Myocyte (in vitro differentiated cells): Measurements from ENCODE around the gene AAK1. TPM values are rescaled to one million over a fixed set of nuclear protein-coding genes. Genes with fewer than 3 reads are reported as not detected.

Source experiments
- DNase-seq: peaks from one replicate; pipeline ENCODE4 v3.0.0-alpha.2; 2012; ENCODE audit warnings: low read depth
- total RNA-seq: library from RNA; depleted of rRNA; stranded (reverse); fragments of >200 nt; gene quantifications from 2 replicates; pipeline ENCODE4 v1.2.3, GENCODE V29; 2014

AAK1 gene
- total RNA-seq, 1 donor from 2014 or later: 39.0 TPM

DNA sequence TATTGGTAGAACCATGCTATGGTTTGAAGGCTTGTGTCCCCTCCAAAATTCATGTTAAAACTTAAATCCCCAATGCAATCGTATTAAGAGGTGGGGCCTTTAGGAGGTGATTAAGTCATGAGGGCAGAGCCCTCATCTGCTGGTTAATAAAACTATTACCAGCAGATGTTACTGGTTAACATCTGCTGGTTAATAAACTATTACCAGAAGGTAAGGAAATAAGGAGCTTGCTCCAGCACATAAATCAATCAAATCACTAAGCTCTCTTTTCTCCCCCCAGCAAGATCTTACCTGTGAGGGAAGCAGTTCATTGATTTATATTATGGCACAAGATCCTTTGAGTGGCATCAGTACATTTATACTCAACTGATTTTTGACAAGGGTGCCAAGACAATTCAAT lies 96.9 kb downstream of the AAK1 start:
- no peak for DNase-seq

DNA sequence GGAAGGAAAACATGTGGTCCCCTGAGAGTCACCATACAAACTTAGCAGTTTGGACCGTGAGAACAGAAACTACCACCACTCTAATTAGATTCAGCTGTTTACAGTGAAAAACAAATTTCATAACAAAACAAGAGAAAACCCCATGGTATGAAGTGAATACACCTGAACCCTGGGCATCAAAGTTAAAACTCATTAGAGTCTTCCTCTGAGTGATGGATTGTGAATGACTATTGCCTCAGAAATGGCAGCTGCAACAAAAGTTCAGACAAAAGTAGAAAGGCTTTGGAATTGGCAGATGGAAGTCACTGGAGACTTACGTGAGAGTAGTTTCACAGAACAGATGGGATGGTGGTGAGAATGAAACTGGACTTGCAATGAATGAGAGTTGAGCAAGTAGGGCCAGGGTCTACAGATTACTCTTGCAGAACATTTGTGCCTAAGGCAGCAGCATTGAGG lies 98.0 kb downstream of the AAK1 start:
- DNase-seq: peak; percentile 56

DNA sequence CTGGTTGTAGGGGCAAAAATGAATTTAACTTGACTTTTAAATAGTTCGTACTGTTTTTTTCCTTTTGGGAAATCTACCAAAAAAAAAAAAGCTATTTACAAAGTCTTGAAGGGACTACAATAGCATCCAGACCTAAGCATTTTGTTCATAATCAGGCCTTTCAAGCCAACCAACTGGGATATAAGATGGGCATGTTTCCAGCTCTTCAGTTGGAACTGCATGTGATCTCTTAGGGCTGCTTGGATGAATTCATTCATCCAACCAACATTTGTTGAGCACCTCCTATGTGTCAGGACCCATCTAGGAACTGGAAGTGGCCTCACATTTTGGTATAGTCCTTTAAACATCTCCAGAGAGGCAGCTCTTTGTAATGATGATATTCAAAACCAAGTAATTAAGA lies 98.6 kb downstream of the AAK1 start:
- peak; percentile 15 for DNase-seq

DNA sequence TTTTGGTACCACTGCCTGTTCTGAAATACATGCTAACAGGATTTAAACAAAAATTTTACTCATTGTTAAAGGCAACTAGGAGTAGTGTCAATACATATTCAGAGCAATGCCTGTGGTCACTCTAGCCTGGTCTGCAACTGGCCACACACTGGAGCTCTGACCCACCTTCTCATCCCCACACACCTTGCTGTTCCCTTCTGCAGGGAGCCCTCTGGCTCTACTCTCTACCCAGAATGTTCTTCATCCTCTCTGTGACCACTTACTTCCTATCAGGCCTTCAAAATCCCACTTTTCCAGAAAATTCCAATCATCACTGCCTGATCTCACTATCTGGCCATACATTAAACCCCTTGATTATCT lies 104.0 kb downstream of the AAK1 start:
- DNase-seq: no peak

DNA sequence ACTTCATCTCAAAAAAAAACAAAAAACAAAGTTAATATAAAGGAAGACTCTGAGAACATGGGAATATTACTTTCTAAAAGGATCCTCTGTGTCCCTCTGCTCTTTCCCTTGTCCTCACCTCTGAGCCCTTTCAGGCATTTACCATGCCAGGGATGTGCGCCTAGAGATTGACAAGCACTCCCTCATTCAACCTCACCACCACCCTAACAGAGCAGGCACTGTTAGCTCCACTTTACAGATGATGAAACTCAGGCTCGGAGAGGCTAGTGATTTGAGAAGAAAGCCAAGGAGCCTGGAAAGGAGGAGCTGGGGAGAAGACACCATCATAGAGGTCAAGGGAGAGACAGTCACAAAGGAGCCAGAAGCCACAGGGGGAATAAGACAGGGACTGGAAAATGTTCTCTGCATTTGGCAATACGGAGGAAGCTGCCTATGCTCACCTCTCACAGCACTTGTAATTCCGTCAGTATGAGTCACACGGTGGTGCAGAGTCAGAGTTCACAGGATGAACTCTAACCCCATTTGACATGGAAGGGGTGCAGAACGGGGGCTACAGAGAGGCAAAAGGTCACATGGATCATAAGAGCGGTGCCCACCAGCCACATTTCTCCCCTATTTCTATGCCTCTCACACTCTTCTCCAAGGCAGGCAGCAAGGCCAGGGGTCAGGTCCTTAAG lies 104.5 kb downstream of the AAK1 start:
- no peak for DNase-seq

DNA sequence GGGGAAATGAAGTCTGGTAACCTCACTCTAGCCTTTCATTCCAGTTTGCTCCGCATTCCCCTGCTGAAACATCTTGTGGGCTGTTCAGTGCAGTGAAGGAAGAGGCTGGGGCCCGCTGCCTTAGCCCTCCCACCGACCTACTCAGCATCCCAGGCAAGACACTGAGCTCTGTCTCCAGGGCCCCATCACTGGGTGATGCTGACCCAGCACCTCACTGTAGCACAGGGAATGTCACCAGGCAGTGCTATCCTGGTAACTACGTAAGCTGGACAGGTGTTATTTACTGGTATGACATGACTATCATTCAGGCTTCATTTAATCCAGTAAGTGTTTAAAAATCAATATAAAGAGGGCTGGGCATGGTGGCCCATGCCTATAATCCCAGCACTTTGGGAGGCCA lies 105.3 kb downstream of the AAK1 start:
- no peak for DNase-seq

DNA sequence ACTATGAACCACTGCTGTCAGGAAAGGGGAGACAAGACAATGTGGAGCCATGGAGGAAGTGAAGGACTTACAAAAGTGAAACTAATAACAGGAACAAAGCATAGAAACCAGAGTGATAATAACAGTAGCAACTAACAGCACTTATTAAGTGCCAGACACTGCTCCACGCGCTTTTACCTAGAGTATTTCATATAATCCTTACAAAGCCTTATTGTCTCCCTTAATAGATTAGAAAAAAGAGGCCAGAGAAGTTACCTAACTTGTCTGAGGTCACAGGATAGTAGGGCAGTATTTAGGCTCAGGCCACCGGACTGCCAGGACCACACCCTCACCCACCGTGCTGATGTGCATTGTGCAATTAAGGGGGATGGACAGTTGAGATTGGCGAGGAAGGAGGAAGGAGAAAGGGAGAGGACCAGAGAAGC lies 107.7 kb downstream of the AAK1 start:
- DNase-seq: no peak

DNA sequence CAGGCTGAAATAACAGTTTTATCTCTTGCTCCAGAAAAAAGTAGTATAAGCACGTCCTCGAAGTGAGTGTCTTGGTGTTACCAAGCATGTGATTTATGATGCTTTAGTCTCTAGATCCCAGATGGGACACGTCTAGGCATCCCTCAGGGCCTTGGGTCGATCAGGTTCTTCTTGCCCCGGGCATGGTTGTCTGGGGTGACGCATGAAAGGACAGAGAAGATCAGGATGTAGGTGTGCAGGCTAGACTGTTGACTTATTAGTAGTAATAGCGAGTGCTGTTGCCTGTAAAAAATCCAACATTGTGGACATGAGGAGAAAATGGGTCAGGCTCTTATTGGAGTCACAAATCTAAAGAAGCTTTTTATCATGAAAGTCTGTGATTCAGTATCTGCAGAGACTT lies 112.4 kb downstream of the AAK1 start:
- DNase-seq: no peak

DNA sequence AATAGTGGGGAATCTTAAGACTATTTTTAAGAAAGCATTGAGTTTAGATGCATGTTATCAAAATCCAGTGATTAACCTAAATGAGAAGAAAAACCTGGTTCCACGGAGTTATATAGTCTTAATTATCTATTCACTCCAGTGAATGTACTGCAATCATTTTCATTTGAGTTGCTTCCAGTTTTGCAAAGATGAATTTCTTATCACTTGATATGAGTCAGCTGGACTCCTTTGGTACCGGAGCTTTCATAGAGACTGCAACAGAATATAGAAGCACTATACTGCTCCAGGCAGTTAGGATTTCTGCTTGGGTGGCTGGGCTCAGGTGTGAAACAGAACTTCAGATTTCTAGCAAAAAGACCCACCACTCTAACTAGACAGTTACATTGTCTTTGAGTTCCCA lies 114.1 kb downstream of the AAK1 start:
- DNase-seq: no peak

DNA sequence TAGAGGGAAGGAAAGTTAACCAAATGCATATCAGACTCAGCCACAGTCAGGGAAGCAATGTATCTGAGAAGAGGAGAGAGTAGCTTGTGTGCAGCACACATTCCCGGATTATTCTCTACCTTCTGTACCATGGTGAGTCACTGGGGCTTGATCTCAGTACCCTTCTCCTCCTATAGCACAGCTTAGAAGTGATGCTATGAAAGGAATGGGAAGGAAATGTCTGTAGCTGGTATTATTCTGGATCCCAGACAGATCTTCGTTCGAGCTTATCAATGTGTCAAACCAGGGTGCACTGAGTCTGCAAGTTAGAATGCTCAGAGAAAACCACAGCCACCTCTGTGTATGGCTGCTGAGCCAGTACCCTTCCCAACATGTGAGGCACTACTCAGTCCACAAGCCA lies 118.3 kb downstream of the AAK1 start:
- no peak for DNase-seq

DNA sequence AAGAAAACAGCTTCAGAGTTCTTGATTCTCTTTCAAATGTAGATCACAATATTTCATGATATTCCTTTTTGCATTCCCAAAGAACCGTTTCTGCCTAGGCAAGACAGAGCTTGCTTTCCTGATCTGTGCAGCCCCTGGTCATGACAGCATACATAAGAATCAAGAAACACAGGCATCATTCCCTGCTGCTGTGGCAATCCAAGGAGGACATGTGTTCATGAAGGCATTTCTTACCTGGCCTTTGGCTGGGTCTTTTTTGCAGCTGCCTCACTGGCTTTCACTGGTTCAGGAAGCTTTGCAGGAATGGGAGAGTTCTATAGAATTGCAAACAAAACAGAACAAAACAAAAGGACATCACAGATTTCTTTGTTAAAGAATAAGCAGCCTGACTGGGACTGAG lies 118.7 kb downstream of the AAK1 start:
- DNase-seq: no peak

DNA sequence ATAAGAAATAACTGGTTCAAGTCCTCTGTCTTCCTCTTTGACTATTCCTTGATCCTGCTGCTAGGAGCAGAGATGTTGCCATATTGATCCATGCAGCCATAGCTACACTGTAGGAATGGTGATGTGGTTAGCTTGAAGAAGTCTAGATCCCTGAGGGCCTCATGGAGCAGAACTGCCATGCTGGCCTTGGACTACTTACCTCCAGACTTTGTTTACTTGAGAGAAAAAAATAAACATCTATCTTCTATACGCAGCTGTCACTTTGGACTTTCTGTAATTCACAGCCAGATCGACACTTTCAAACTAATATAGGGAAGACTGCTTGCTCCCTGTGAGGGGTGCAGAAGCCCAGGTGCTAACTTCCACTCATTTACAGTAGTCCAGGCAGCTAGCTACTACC lies 121.8 kb downstream of the AAK1 start:
- DNase-seq: no peak

DNA sequence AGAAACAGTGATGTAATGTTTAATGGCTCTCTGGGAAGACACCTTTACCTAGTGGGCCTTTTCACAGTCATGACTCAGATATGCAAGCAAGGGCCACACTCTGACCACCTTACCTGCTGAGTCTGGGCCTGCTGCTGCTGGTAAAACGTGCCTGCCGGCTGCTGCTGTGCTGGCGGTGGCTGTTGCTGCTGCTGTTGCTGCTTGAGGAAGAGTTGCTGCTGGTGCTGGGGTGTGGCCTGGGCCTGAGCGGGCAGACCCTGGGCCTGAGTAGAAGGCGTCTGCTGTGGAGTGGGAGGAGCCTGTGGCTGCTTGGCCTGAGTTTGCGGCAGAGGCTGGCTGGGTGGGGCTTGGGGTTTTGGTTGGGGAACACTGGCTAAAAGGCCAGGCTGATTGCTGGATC lies 124.7 kb downstream of the AAK1 start:
- peak; percentile 6 for DNase-seq

DNA sequence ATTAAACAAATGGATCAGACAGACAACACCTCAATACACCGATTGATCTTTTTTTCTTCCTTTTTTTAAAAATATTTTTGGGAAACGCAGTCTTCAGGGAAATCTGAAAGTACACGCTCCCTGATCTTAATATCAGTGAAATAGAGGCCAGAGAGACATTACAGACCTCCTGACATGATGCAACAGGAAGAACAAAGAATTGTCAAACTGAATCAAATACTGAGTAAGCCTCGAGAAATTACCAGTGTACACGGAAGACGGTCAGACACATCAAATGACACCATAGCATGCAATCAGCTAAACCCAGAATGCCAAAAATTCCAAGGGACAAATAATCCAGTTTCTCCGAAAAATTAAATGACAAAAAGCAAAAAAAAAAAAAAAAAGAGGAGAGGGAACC lies 126.1 kb downstream of the AAK1 start:
- no peak for DNase-seq

DNA sequence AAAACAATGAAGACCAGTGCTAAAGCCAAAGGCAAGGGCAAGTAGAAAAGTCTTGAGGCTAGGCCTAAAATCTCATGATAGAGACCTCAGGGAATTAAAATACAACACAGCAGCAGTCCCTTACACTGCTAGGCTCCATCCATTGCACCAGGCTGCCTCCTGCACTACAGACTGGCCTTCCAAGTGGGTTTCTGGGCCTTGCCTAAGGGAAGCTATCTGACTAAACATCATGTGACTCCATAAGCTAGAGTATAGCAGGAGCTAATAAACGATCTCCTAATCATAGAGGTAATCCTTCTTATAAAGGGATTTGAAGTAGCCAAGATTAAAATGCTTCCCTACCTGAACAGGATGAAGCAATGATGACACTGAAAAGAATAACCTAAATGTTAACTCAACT lies 128.7 kb downstream of the AAK1 start:
- no peak for DNase-seq

DNA sequence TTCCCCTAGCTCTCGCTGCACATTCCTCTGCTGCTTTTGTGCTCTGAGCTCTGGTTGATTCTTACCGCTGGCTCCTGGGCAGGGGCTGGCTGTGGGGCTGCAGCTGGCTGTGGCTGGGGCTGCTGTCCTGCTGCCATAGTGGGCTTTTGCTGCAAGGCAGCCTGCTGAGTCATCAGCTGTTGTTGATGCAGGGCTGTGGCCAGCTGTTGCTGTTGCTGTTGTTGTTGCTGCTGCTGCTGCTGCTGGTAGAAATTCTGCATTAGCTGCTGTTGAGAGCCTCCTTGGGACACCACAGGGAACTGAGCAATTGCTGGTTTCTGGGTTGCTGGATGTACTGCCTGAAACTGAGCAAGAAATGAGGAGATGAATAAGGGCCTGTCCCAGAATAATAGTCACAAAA lies 129.1 kb downstream of the AAK1 start:
- peak; percentile 92 for DNase-seq

DNA sequence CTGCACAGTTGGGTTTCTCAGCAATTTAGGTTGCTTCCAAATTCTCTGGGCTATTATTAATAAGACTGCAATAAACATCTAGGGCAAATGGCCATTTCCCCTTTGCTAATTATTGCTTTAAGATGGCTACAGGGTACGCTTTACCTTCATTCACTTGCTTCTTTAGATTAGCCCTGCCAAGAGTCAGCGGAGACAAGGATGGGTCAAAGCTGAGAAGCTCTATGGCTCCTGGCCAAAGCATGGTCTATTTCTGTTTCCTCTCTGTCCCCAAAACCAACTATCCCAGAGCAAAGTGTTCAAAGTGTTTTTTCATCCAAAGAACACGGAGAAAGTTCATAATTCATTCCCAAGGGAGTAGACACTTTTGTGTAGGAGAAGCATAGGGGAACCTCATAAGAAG lies 131.1 kb downstream of the AAK1 start:
- DNase-seq: no peak

DNA sequence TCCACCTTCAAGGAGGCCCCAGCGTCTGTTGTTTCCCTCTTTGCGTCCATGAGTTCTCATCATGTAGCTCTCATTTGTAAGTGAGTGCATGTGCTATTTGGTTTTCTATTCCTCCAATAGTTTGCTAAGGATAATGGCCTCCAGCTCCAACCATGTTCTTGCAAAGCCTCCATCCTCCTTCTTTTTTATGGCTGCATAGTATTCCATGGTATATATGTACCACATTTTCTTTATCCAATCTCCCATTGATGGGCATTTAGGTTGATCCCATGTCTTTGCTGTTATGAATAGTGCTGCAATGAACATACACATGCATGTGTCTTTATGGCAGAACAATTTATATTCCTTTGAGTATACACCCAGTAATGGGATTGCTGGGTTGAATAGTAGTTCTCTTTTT lies 133.3 kb downstream of the AAK1 start:
- no peak for DNase-seq

DNA sequence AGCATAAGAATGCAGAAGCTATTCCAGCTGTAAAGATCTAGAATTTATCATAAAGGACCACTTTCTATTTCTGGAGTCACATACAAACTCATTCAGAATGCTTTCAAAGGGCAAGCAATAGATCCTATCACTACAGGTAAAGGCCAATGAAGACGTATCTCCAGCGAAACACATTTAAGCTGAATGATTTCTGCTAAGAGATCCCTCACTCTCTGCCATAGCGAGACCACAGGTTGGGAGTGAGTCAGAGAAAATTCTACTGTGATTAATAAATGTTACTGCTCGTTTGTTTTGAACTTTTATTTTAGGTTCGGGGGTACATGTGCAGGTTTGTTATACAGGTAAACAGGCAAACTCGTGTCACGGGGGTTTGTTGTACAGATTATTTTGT lies 133.8 kb downstream of the AAK1 start:
- no peak for DNase-seq

DNA sequence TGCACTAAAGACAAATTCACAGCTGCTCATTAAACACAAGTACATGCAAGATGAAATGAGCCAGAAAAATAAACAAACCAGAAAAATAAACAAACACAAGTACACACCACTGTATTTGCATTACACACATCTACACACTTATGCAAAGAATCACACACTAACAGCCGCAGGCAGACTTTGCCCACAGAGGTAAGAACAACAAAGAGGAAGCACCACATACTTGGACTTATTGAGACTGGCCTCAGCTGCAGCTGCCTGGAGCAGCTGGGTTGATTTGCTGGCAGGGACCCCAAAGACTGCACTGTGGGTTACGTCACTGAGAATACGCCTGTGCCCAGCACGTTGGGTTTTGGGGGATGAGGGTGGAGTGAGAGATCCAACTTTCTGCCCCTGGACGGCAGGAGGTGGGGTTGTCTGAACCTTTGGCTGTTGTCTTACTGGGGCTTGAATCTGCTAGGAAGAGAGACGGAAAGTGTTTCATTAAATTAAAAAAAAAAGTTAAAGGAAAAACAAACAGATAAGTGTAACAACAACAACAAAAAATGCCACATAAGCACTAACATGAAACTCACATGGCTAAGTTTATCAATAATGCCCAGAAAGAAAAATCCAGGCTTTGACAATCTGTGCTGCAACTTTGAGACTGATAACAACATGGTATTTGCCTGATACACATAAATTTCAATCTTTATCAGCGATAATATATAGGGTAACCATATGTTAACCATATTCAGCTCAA lies 134.4 kb downstream of the AAK1 start:
- peak; percentile 78 for DNase-seq

DNA sequence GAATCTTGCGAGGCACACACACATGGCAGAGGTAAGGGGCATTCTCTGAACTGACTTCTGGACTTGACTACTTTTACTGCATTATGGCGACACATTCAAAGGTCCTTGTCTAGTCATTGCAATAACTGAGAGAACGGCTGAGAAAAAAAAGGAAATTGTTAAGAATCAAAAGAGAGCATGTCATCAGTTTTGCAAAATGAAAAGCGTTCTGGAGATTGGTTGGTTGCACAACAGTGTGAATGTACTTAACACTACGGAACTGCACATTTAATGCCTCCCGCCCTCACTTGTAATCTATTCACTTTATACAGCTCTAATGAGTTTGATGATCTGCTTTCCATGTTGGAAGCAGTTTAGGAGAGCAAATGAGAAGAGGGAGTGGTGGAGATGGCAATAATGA lies 137.8 kb downstream of the AAK1 start:
- DNase-seq: no peak

DNA sequence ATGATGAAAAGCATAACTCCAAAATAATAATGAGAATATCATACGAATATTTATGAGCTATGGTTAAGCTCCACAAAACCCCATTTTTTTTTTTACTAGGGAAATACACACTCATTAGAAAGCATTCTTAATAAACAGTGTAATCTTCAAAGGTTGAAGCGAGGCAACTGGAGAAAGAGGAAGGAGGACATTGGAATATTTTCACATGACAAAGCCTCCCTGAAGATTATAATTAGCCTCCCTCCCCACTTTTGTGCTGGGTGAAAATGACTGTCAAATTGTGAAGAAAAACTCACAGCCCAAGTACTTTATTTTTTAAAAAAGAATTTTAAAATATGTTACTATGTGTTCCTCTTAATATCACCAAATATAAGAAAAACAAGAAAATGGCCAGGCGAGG lies 142.2 kb downstream of the AAK1 start:
- no peak for DNase-seq

DNA sequence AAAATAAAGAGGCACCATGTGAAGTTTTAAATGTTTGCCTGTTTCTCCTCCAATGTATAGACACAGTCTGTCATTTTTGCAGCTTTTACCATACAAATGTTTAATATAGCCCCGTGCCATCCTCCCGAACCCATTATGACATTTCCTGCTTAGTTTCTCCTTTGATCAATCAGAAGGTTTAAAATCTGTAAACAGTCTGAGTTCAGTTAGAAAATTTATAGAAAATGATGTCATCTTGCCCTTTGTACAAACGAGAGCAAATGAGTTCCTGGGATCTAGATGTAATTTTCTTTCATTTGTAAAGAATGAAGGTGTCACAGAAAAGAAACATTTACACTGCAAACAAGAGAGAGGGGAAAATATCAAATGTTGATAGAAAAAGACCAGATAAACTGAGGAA lies 143.6 kb downstream of the AAK1 start:
- no peak for DNase-seq
